ENCODE measurements around the gene LAMA4. TPM values are rescaled to one million over a fixed set of nuclear protein-coding genes. Genes with fewer than 3 reads are reported as not detected.

The LAMA4 gene
- total RNA-seq, 4 donors from 2014 or later: 8.1 to 116 (median 19.0) TPM

- no peak for TF ChIP-seq CTCF (IDR thresholded peaks at IDR 0.05)
- TF ChIP-seq POLR2A (IDR thresholded peaks at IDR 0.05): no peak
- Histone ChIP-seq H3K36me3 (peaks cover 4 to 93% (median 6%) of the 10 kb centered on the region in 3 donors), H3K9me3 (no peaks in the 10 kb centered on the region), H3K27me3 (no peaks in the 10 kb centered on the region), H3K27ac (no peak overlapping the region), H3K4me3 (no peak overlapping the region), H3K4me1 (no peaks in the 10 kb centered on the region)
- intact Hi-C loops (cut with DNase I): no loop called here
- DNase-seq: no peak
- WGBS, 2 donors: 67 to 83% methylated on average over 1 of the region's 1 CpG
These were observed 84.8 kb downstream of the LAMA4 start for GRCh38 chr6:112169541-112169940.

GRCh38 chr6:112163295-112164257, 90.8 kb downstream of the LAMA4 start:
- WGBS, 2 donors: 34 to 40% methylated on average over 21 of the region's 21 CpGs
- no peaks in the 10 kb centered on the region for H3K4me1 ChIP-seq
- no peak for DNase-seq

GRCh38 chr6:112160745-112161144, 93.6 kb downstream of the LAMA4 start:
- TF ChIP-seq CTCF (IDR thresholded peaks at IDR 0.05) (no peak), POLR2A (IDR thresholded peaks at IDR 0.05) (no peak)
- Histone ChIP-seq H3K9me3 (no peaks in the 10 kb centered on the region), H3K4me1 (peaks cover 0 to 6% (median 0%) of the 10 kb centered on the region in 3 donors), H3K4me3 (no peak overlapping the region), H3K27me3 (no peaks in the 10 kb centered on the region), H3K27ac (no peak overlapping the region), H3K36me3 (peaks cover 0 to 49% (median 0%) of the 10 kb centered on the region in 3 donors)
- 84 to 90% methylated on average over 1 of the region's 1 CpG for WGBS, 2 donors
- intact Hi-C loops (cut with DNase I): no loop called here
- DNase-seq: no peak

More at GRCh38 chr6:112163295-112164257, 90.8 kb downstream of the LAMA4 start:
- H3K9me3 ChIP-seq: no peaks in the 10 kb centered on the region
- H3K27ac ChIP-seq: no peak overlapping the region
- H3K4me3 ChIP-seq: no peak overlapping the region
- peaks cover 0 to 67% (median 0%) of the 10 kb centered on the region in 3 donors for H3K36me3 ChIP-seq
- intact Hi-C loops (cut with DNase I): no loop called here
- H3K27me3 ChIP-seq: no peaks in the 10 kb centered on the region
- peak; percentile 38 to 78 (median 58) for TF ChIP-seq CTCF (IDR thresholded peaks at IDR 0.05)
- TF ChIP-seq POLR2A (IDR thresholded peaks at IDR 0.05): no peak

- intact Hi-C loops (cut with DNase I): no loop called here
These were observed 97.7 kb downstream of the LAMA4 start for GRCh38 chr6:112156668-112157067.

More at GRCh38 chr6:112156668-112157067, 97.7 kb downstream of the LAMA4 start:
- peaks cover 0 to 8% (median 0%) of the 10 kb centered on the region in 3 donors for H3K4me1 ChIP-seq
- peaks cover 0 to 27% (median 0%) of the 10 kb centered on the region in 3 donors for H3K36me3 ChIP-seq
- H3K27me3 ChIP-seq: no peaks in the 10 kb centered on the region
- H3K4me3 ChIP-seq: no peak overlapping the region
- no peak for DNase-seq
- H3K9me3 ChIP-seq: no peaks in the 10 kb centered on the region
- H3K27ac ChIP-seq: peak overlapping the region in 1 of 4 donors; percentile 13
- no peak for TF ChIP-seq POLR2A (IDR thresholded peaks at IDR 0.05)
- TF ChIP-seq CTCF (IDR thresholded peaks at IDR 0.05): no peak
- WGBS, 2 donors: 76 to 79% methylated on average over 4 of the region's 4 CpGs
